GM13976 (cell line): ENCODE measurements around the gene PLEKHA4.

Source experiments
- DNase-seq: peaks from one replicate; pipeline ENCODE4 v3.0.0; 2012; ENCODE audit warnings: low spot score
- in situ Hi-C: fragments of 300-500 bp; cut with MboI; formaldehyde crosslinking; loops from one replicate; pipeline ENCODE4 v1.12.0; 2022; ENCODE audit warnings: low sequenced_read_pairs, mixed read lengths, inconsistent platforms; ENCODE audit not compliant: unreplicated experiment
- TF ChIP-seq, protein P1 (sequence below): IDR thresholded peaks from 2 replicates; pipeline ENCODE4 v1.5.1; 2012; ENCODE audit warnings: borderline replicate concordance, mild to moderate bottlenecking; ENCODE audit not compliant: insufficient read depth; ENCODE audit errors: extremely low read depth, missing control alignments, control extremely low read depth

Gene PLEKHA4

DNA sequence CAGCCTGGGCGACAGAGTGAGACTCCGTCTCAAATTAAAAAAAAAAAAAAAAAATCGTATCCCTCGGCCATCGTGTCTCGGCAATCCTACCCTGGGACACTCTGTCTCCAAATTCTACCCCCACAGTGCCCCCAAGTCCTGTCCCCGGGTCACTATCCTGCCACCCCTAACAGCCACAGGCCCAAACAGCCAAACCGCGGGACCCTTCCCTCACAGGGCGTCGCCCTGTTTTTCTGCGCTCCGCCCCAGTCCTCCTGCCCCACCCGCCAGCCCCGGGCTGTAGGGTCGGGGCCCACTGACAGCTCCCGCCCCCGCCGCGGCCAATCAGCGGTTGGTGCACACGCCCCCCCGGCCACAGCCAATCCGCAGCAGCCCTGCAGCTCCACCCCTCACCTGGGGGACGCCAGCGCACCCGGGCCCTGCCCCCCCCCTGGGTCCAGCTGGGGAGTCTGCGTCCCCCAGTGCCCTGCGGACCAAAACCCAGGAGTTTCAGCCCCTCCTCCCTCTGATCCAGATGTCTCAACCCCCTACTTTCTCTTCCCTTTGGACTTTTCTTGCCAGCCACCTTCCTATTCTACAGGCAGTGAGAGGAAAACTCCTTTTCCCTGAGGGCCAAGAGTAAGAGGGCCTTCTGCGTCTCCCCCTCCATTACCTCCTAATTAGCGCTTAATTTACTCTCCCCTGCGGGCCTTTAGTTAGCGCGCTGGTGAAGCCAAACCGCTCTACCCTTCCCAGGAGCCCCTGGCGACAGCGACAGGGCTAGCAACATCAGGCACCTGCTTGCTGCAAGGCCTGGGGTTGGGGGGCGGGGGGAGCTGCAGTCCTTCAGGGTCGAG is 56.1 kb downstream of the PLEKHA4 start:
- DNase-seq = peak; percentile 97
- TF ChIP-seq, protein P1, sequence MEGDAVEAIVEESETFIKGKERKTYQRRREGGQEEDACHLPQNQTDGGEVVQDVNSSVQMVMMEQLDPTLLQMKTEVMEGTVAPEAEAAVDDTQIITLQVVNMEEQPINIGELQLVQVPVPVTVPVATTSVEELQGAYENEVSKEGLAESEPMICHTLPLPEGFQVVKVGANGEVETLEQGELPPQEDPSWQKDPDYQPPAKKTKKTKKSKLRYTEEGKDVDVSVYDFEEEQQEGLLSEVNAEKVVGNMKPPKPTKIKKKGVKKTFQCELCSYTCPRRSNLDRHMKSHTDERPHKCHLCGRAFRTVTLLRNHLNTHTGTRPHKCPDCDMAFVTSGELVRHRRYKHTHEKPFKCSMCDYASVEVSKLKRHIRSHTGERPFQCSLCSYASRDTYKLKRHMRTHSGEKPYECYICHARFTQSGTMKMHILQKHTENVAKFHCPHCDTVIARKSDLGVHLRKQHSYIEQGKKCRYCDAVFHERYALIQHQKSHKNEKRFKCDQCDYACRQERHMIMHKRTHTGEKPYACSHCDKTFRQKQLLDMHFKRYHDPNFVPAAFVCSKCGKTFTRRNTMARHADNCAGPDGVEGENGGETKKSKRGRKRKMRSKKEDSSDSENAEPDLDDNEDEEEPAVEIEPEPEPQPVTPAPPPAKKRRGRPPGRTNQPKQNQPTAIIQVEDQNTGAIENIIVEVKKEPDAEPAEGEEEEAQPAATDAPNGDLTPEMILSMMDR = no peak
- in situ Hi-C loops = no loop called here

DNA sequence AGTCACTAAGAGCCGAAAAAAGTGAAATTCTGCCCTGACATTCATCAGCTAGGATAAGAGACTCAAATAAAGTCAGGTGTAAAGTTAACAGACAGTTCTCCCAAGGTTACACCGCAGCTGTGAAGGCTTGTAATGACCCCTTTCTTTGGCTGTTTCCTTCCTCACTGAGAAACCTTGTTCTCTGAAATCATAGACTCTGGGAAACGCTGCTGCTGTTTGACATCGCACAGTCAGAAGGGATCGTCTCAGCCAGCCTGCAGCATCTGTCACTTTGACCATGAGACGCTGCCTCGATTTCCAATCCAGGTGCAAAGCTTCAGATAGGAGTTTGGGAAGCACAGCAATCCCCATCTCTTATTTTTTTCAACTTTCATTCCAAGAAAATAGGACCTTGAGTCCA is 58.3 kb downstream of the PLEKHA4 start:
- in situ Hi-C loops = no loop called here
- peak; percentile 31 for DNase-seq
- TF ChIP-seq, protein P1 = no peak

DNA sequence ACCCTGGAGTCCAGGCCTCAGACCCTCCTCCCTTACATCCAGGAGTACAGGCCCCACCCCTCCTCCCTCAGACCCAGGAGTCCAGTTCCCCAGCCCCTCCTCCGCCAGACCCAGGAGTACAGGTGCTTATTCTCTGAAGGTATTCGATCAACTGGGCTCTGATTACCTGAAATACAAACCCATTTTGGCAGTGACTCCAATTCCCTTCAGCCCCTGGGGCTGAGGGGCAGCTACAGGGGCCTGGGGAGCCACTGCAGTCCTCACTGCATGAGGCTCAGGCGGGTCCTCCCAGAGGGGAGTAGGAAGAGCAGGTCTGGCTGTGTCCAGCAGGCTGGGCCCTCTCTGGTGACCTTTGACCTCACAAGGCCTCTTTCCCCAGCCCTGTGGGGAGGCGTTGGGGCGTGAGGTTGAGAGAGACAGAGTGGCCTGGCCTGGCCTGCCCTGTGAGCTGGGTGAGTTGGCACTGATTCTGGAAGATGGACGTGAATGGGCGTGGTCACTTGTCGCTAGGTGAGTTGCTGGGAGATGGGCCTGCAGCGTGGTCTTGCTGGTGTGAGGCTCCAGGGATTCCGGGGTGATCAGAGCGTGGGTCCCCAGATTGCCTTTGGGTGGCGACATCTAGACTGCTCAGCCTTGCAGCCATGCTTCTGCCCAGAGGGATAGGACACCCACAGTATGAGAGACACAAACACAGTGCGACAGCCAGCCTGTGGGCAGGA is 60.7 kb downstream of the PLEKHA4 start:
- DNase-seq = peak; percentile 26
- in situ Hi-C loops = no loop called here
- TF ChIP-seq, protein P1 = no peak

DNA sequence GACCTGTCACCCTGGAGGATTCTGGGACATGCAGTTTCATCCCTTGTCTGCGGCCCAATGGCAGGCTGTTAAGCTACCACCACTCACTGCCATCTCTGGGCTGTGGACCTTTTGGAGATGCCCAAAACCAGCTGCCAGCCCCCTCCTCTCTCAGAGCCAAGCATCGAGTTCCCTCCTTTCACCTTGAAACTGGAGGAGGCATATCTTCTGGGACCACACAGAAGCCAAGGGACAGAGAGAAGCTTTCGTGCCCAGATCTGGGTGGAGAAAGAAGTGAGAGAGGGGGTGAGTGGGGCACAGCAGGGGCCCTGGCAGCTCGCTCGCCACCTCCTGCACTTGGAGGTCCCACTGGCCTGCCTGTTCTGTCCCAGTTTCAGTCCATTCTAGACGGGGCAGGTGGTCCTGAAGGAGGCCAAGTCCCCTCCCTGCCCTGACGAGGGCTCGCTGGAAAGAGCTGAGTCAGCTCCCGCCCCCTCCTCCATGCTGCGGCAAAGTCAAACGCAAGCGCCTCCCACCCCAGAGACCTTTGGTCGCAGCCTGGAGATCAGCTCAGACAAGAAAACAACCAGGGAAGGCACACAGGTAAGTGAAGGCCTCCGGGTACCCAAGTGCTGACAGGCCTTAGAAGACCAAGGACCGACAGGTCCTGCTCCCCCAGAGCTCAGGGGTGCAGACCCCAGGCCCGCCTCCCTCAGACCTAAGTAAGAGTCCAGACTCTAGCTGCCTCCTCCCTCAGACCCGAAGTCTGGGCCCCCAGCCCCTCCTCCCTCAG is 61.4 kb downstream of the PLEKHA4 start:
- in situ Hi-C loops = no loop called here
- TF ChIP-seq, protein P1 = no peak
- no peak for DNase-seq

DNA sequence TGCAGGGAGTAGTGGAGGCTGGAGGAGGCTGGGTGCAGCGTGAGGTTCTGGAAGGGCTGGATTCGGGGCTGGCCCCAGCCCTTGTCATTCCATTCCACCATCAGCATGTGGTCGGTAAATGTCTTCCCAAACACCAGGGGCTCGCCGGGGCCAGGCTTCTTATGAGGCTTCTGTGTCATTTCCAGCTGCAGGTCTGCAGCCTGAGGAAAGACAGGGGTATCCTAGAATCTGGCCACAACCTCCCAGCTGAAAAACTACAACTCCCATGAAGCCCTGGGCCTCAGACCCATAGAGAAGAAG is 61.9 kb downstream of the PLEKHA4 start:
- in situ Hi-C loops = no loop called here
- DNase-seq = peak; percentile 81
- TF ChIP-seq, protein P1 = no peak

DNA sequence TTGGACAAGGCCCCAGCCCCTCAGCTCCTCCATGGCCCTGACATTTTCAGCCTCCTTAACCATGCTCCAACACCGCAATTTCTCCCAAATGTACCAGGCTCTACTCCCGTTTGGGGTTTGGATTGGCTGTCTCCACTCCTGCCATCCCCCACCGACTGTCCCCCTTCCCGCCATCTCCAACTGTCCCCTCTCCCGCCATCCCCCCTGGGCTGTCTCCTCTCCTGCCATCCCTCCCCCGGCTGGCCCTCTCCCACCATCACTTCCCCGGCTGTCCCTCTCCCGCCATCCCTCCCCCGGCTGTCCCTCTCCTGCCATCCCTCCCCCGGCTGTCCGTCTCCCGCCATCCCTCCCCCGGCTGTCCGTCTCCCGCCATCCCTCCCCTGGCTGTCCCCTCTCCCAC is 63.0 kb downstream of the PLEKHA4 start:
- TF ChIP-seq, protein P1 = no peak
- no peak for DNase-seq
- in situ Hi-C loops = no loop called here
